H9 (cell line): ENCODE results near the gene CLEC16A. TPM values are rescaled to one million over a fixed set of nuclear protein-coding genes. Genes with fewer than 3 reads are reported as not detected.
A peak's percentile ranks its signal among the peaks of the same experiment; 100 is the strongest.

Source experiments
- DNase-seq: peaks from one replicate; pipeline ENCODE4 v3.0.0-alpha.2; 2017
- H2AFZ ChIP-seq: one replicate; pipeline ENCODE4 v1.6.1; 2013; ENCODE audit warnings: mild to moderate bottlenecking, low read length, control low read depth, moderate library complexity
- H2AK5ac ChIP-seq: 2 replicates; pipeline ENCODE4 v1.6.1; 2013; ENCODE audit warnings: low read length, control low read depth, mixed read lengths; ENCODE audit not compliant: insufficient read length
- H2BK120ac ChIP-seq: one replicate; pipeline ENCODE4 v1.6.1; 2013; ENCODE audit warnings: low read depth, mild to moderate bottlenecking, low read length, control low read depth, inconsistent platforms; ENCODE audit not compliant: poor library complexity, severe bottlenecking
- H2BK12ac ChIP-seq: 2 replicates; pipeline ENCODE4 v1.6.1; 2013; ENCODE audit warnings: low read length, control low read depth, mixed read lengths, low read depth; ENCODE audit not compliant: insufficient read length
- H2BK15ac ChIP-seq: 2 replicates; pipeline ENCODE4 v1.6.1; 2013; ENCODE audit warnings: low read depth, low read length, control low read depth
- H2BK20ac ChIP-seq: one replicate; pipeline ENCODE4 v1.6.1; 2013; ENCODE audit warnings: low read depth, mild to moderate bottlenecking, low read length, control low read depth, inconsistent platforms; ENCODE audit not compliant: poor library complexity, severe bottlenecking
- H2BK5ac ChIP-seq: 2 replicates; pipeline ENCODE4 v1.6.1; 2013; ENCODE audit warnings: low read length, control low read depth, mixed read lengths; ENCODE audit not compliant: insufficient read length
- H3K14ac ChIP-seq: 2 replicates; pipeline ENCODE4 v1.6.1; 2013; ENCODE audit warnings: low read length, control low read depth; ENCODE audit not compliant: insufficient read depth
- H3K18ac ChIP-seq: 2 replicates; pipeline ENCODE4 v1.6.1; 2013; ENCODE audit warnings: low read depth, mild to moderate bottlenecking, mixed read lengths, low read length, control low read depth; ENCODE audit not compliant: insufficient read length
- H3K23ac ChIP-seq: 2 replicates; pipeline ENCODE4 v1.6.1; 2013; ENCODE audit warnings: low read length, control low read depth, mixed read lengths, low read depth; ENCODE audit not compliant: insufficient read length
- H3K23me2 ChIP-seq: 2 replicates; pipeline ENCODE4 v1.6.1; 2013; ENCODE audit warnings: low read depth, mild to moderate bottlenecking, mixed read lengths, low read length, control low read depth; ENCODE audit not compliant: insufficient read length, poor library complexity, severe bottlenecking
- H3K27ac ChIP-seq: 2 replicates; pipeline ENCODE4 v1.5.1; 2013; ENCODE audit warnings: low read length, control low read depth, mixed read lengths, low read depth; ENCODE audit not compliant: insufficient read length
- H3K27me3 ChIP-seq: 2 replicates; pipeline ENCODE4 v1.6.1; 2013; ENCODE audit warnings: low read length, control low read depth, inconsistent platforms; ENCODE audit not compliant: insufficient read depth
- H3K4ac ChIP-seq: 2 replicates; pipeline ENCODE4 v1.6.1; 2013; ENCODE audit warnings: low read depth, mild to moderate bottlenecking, control low read depth, inconsistent platforms, low read length, moderate library complexity
- H3K4me1 ChIP-seq: 2 replicates; pipeline ENCODE4 v1.6.1; 2013; ENCODE audit warnings: low read length, control low read depth, inconsistent platforms; ENCODE audit not compliant: insufficient read depth
- H3K4me2 ChIP-seq: 2 replicates; pipeline ENCODE4 v1.6.1; 2013; ENCODE audit warnings: low read length, control low read depth, mixed read lengths; ENCODE audit not compliant: insufficient read length, insufficient read depth
- H3K56ac ChIP-seq: 2 replicates; pipeline ENCODE4 v1.6.1; 2013; ENCODE audit warnings: low read depth, mild to moderate bottlenecking, mixed read lengths, low read length, control low read depth; ENCODE audit not compliant: insufficient read length
- H3K79me1 ChIP-seq: 2 replicates; pipeline ENCODE4 v1.6.1; 2013; ENCODE audit warnings: low read depth, mild to moderate bottlenecking, moderate library complexity, low read length, control low read depth, inconsistent platforms; ENCODE audit not compliant: insufficient read depth, poor library complexity, severe bottlenecking
- H3K79me2 ChIP-seq: 2 replicates; pipeline ENCODE4 v1.6.1; 2013; ENCODE audit warnings: low read length, control low read depth, inconsistent platforms; ENCODE audit not compliant: insufficient read depth
- H3K9ac ChIP-seq: 2 replicates; pipeline ENCODE4 v1.6.1; 2013; ENCODE audit warnings: low read length, control low read depth, mixed read lengths; ENCODE audit not compliant: insufficient read length; ENCODE audit errors: extremely low read depth
- H3K9me3 ChIP-seq: one replicate; pipeline ENCODE4 v1.6.1; 2013; ENCODE audit warnings: low read depth, low read length, inconsistent platforms; ENCODE audit not compliant: control insufficient read depth
- H3T11ph ChIP-seq: one replicate; pipeline ENCODE4 v1.6.1; 2013; ENCODE audit warnings: mild to moderate bottlenecking, low read length, control low read depth, inconsistent platforms
- H4K20me1 ChIP-seq: one replicate; pipeline ENCODE4 v1.6.1; 2013; ENCODE audit not compliant: control insufficient read depth, insufficient read length, insufficient read depth
- H4K5ac ChIP-seq: 2 replicates; pipeline ENCODE4 v1.6.1; 2013; ENCODE audit warnings: low read depth, mild to moderate bottlenecking, mixed read lengths, low read length, control low read depth; ENCODE audit not compliant: insufficient read length
- H4K8ac ChIP-seq: replicated peaks from 2 replicates; pipeline ENCODE4 v1.6.1; 2013; ENCODE audit warnings: low read length, control low read depth, mixed read lengths, low read depth; ENCODE audit not compliant: insufficient read length
- H4K91ac ChIP-seq: 2 replicates; pipeline ENCODE4 v1.6.1; 2013; ENCODE audit warnings: low read depth, mild to moderate bottlenecking, moderate library complexity, mixed read lengths, low read length, control low read depth; ENCODE audit not compliant: insufficient read length
- H3K27ac Mint-ChIP-seq, 3 experiments: 2 replicates in 2 of 3; 3 replicates in 1 of 3; pipeline ENCODE4 v1.8.0; 2020 to 2021; ENCODE audit warnings: mixed read lengths in 3 of 3, mild to moderate bottlenecking in 1 of 3, moderate library complexity in 1 of 3
- H3K27me3 Mint-ChIP-seq: 2 replicates; pipeline ENCODE4 v1.8.0; 2021; ENCODE audit warnings: low read depth, mild to moderate bottlenecking, moderate library complexity, mixed read lengths
- H3K36me3 Mint-ChIP-seq, 3 experiments: 2 replicates in 2 of 3; 3 replicates in 1 of 3; pipeline ENCODE4 v1.8.0; 2020 to 2021; ENCODE audit warnings: low read depth in 3 of 3, mixed read lengths in 3 of 3; ENCODE audit not compliant: insufficient read depth in 1 of 3
- H3K4me1 Mint-ChIP-seq, 2 experiments: 2 replicates each; pipeline ENCODE4 v1.8.0; 2020; ENCODE audit warnings: mixed read lengths in 2 of 2
- H3K4me3 Mint-ChIP-seq, 2 experiments: 2 replicates in 1 of 2; 3 replicates in 1 of 2; pipeline ENCODE4 v1.8.0; 2020 to 2021; ENCODE audit warnings: mild to moderate bottlenecking in 2 of 2, mixed read lengths in 2 of 2, moderate library complexity in 1 of 2
- H3K9me3 Mint-ChIP-seq, 2 experiments: 2 replicates in 1 of 2; 3 replicates in 1 of 2; pipeline ENCODE4 v1.8.0; 2020; ENCODE audit warnings: mild to moderate bottlenecking in 2 of 2, mixed read lengths in 2 of 2, moderate library complexity in 1 of 2
- WGBS: extraction: QIAGEN DNeasy Blood & Tissue Kit; methylation state at CpG from one replicate; pipeline ENCODE4 v1.1.7; 2013; ENCODE audit warnings: missing lambda C conversion rate, low lambda C conversion rate, mixed read lengths; ENCODE audit not compliant: insufficient read length; ENCODE audit errors: extremely low coverage; 5-methylcytosine and 5-hydroxymethylcytosine counted together
- total RNA-seq: library from RNA; stranded (reverse); gene quantifications from 2 replicates; pipeline ENCODE4 v1.2.1, GENCODE V29; 2021
- TF ChIP-seq, protein P1 (sequence below): fragments of 200-600 bp; sonication (generic); conservative IDR thresholded peaks from 3 replicates; pipeline ENCODE4 v1.8.0; 2021; ENCODE audit warnings: antibody characterized with exemption, mild to moderate bottlenecking

CLEC16A gene
- total RNA-seq, 1 experiment from 2014 or later, result 15.2 TPM

DNA sequence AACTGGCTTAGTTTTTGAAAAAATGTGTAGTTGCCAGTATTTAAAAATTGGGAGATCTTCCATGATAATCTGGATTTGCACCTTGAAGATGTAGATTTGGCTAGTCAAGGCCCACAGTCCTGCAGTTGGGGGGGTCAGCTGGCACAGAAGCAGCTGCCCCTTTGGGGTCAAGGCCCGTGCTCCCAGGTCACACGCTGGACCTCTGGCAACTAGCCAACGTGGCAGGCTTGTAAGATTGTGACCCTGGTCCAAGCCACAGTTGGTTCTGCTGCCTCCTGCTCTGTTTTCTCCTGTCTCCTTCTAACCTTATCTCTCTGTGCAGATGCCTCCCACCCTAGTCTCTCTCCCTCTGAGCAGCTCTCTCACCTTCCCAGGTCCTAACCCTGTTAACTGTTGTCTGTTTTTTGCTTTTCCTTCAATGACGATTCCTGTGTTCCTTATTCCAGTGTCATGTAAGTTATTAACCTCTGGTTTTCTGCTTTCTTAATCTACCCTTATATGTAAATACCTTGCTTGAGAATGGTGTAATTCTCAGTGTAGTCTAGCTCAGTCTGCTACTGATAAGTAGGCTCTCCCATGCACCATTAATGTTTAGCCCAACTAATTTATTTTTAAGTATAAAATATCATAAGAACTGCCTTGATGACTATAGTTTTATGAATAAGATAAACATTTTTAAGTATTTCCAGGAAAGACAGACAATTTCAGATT is 27.9 kb downstream of the CLEC16A start:
- H4K20me1 ChIP-seq, result no peaks in the 10 kb centered on the region
- no peaks in the 10 kb centered on the region for H3K23me2 ChIP-seq
- TF ChIP-seq, protein P1, sequence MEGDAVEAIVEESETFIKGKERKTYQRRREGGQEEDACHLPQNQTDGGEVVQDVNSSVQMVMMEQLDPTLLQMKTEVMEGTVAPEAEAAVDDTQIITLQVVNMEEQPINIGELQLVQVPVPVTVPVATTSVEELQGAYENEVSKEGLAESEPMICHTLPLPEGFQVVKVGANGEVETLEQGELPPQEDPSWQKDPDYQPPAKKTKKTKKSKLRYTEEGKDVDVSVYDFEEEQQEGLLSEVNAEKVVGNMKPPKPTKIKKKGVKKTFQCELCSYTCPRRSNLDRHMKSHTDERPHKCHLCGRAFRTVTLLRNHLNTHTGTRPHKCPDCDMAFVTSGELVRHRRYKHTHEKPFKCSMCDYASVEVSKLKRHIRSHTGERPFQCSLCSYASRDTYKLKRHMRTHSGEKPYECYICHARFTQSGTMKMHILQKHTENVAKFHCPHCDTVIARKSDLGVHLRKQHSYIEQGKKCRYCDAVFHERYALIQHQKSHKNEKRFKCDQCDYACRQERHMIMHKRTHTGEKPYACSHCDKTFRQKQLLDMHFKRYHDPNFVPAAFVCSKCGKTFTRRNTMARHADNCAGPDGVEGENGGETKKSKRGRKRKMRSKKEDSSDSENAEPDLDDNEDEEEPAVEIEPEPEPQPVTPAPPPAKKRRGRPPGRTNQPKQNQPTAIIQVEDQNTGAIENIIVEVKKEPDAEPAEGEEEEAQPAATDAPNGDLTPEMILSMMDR, result no peak
- no peak overlapping the region for H3K9ac ChIP-seq
- no peak overlapping the region for H2BK120ac ChIP-seq
- no peak overlapping the region for H3K23ac ChIP-seq
- DNase-seq, result no peak
- no peaks in the 10 kb centered on the region for H3K79me1 ChIP-seq
- H3K4me3 Mint-ChIP-seq, result no peak overlapping the region
- H2BK12ac ChIP-seq, result no peak overlapping the region
- H4K5ac ChIP-seq, result no peak overlapping the region
- no peaks in the 10 kb centered on the region for H3K79me2 ChIP-seq
- H3K27ac ChIP-seq, result no peak overlapping the region
- H3K4ac ChIP-seq, result no peak overlapping the region
- H3K14ac ChIP-seq, result no peak overlapping the region
- WGBS, result no CpG with 5 or more reads among the region's 4 CpGs
- H3K4me1 Mint-ChIP-seq, result peaks cover 2 to 5% of the 10 kb centered on the region in 2 experiments; a peak in 3 of 4 replicates
- no peak overlapping the region for H2BK15ac ChIP-seq
- no peaks in the 10 kb centered on the region for H3K9me3 Mint-ChIP-seq
- H3K18ac ChIP-seq, result no peak overlapping the region
- no peak overlapping the region for H3K56ac ChIP-seq
- no peak overlapping the region for H3K4me2 ChIP-seq
- H3K27me3 ChIP-seq, result no peaks in the 10 kb centered on the region
- H4K91ac ChIP-seq, result no peak overlapping the region
- H3K4me1 ChIP-seq, result no peaks in the 10 kb centered on the region
- no peak overlapping the region for H2AFZ ChIP-seq
- H2BK20ac ChIP-seq, result no peak overlapping the region
- no peaks in the 10 kb centered on the region; the same call in 1 of the 2 replicates for H3K27me3 Mint-ChIP-seq
- H3K9me3 ChIP-seq, result no peaks in the 10 kb centered on the region
- H3K36me3 Mint-ChIP-seq, result peaks cover 0 to 14% (median 13%) of the 10 kb centered on the region in 3 experiments; a peak in 4 of 7 replicates
- H4K8ac ChIP-seq, result no peak overlapping the region
- H3K27ac Mint-ChIP-seq, result peak overlapping the region in 1 of 3 experiments; percentile 90; a peak in 1 of 7 replicates
- H2AK5ac ChIP-seq, result no peak overlapping the region
- no peak overlapping the region for H3T11ph ChIP-seq
- no peak overlapping the region for H2BK5ac ChIP-seq
